ENCODE data around the gene EEA1.

DNA sequence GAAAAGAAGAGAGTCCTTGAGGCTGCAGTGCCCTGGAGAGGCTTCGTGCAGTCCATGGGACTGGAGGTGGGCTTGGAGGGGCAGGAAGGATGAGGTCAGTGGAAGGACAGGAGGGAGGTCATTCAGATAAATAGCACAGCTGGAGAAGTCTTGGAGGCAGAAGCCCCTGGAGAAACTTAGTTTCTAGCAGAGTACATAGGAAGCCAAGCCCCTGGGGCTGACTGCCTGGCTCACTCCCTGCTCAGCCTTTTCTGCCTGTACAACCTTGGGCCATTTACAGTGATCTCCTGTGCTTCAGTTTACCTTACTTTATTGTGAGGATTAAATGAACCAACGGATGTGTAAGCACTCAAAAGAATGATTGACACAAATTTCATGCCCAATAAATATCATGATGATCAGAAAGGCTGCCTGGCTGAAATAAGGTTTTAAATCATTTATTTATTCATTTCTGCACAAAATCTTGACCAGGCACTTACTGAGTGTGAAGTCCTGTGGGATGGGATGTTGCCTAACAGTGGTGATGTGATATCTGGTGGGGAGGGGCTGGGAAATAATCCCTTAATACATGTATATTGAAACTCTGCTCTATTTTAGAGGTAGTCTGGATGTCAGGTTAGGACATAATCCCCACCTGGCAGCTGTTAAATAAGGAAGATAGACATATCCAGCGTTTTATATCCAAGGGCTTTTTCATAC is 172.0 kb downstream of the EEA1 start:
- TF ChIP-seq, protein P1, sequence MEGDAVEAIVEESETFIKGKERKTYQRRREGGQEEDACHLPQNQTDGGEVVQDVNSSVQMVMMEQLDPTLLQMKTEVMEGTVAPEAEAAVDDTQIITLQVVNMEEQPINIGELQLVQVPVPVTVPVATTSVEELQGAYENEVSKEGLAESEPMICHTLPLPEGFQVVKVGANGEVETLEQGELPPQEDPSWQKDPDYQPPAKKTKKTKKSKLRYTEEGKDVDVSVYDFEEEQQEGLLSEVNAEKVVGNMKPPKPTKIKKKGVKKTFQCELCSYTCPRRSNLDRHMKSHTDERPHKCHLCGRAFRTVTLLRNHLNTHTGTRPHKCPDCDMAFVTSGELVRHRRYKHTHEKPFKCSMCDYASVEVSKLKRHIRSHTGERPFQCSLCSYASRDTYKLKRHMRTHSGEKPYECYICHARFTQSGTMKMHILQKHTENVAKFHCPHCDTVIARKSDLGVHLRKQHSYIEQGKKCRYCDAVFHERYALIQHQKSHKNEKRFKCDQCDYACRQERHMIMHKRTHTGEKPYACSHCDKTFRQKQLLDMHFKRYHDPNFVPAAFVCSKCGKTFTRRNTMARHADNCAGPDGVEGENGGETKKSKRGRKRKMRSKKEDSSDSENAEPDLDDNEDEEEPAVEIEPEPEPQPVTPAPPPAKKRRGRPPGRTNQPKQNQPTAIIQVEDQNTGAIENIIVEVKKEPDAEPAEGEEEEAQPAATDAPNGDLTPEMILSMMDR (IDR thresholded peaks at IDR 0.05): no peak
- TF ChIP-seq POLR2A (IDR thresholded peaks at IDR 0.05): no peak
